ENCODE data around the gene G3BP2.
A peak's percentile ranks its signal among the peaks of the same experiment; 100 is the strongest.

G3BP2 gene

GRCh38 chr4:75637827-75638226 lies 35.4 kb downstream of the G3BP2 start:
- DNase-seq = no peak

GRCh38 chr4:75637176-75637575 lies 36.0 kb downstream of the G3BP2 start:
- DNase-seq = no peak

GRCh38 chr4:75634951-75635350 lies 38.3 kb downstream of the G3BP2 start:
- DNase-seq = no peak

GRCh38 chr4:75634281-75634680 lies 38.9 kb downstream of the G3BP2 start:
- no peak for DNase-seq

- DNase-seq = no peak
Measured at GRCh38 chr4:75633846-75634245, 39.4 kb downstream of the G3BP2 start.

- no peak for DNase-seq
Measured at GRCh38 chr4:75630937-75631329, 42.3 kb downstream of the G3BP2 start.

- peak; percentile 91 to 93 for DNase-seq
Measured at GRCh38 chr4:75630174-75630936, 42.9 kb downstream of the G3BP2 start, which contains the start of gene CDKL2. Gene CDKL2, minus strand, starts transcription at chr4:75630528. Its CDS starts 4,540 bp downstream, at chr4:75625988.

GRCh38 chr4:75629239-75629638 lies 44.0 kb downstream of the G3BP2 start:
- DNase-seq = no peak

GRCh38 chr4:75623026-75623425 lies 50.2 kb downstream of the G3BP2 start:
- no peak for DNase-seq

GRCh38 chr4:75621715-75622114 lies 51.5 kb downstream of the G3BP2 start:
- no peak for DNase-seq

GRCh38 chr4:75612306-75612705 lies 60.9 kb downstream of the G3BP2 start:
- DNase-seq = no peak

GRCh38 chr4:75605928-75606327 lies 67.3 kb downstream of the G3BP2 start:
- no peak for DNase-seq

- no peak for DNase-seq
Measured at GRCh38 chr4:75599647-75600046, 73.6 kb downstream of the G3BP2 start.

GRCh38 chr4:75598390-75598789 lies 74.8 kb downstream of the G3BP2 start:
- no peak for DNase-seq

GRCh38 chr4:75596061-75596460 lies 77.2 kb downstream of the G3BP2 start:
- no peak for DNase-seq

GRCh38 chr4:75593393-75593792 lies 79.8 kb downstream of the G3BP2 start:
- DNase-seq = no peak
